ACC112 (cell line): ENCODE measurements around the gene EPHA4.
"Not testable (repeated sequence)": the region's sequence is repeated elsewhere in the genome, so short reads cannot be mapped to it uniquely, and the experiment has no call there.

Experiments used
- H2AFZ ChIP-seq: fragments of 200-600 bp; sonication (generic); one replicate; pipeline ENCODE4 v1.6.0; 2017; ENCODE audit warnings: antibody characterized with exemption, low read length; ENCODE audit not compliant: unreplicated experiment
- H3K27ac ChIP-seq: fragments of 200-600 bp; sonication (generic); 2 replicates; pipeline ENCODE4 v1.5.1; 2014; ENCODE audit warnings: low read depth, mild to moderate bottlenecking, antibody characterized with exemption, low read length, moderate library complexity
- H3K27me3 ChIP-seq: fragments of 200-600 bp; sonication (generic); 2 replicates; pipeline ENCODE4 v1.6.1; 2014; ENCODE audit warnings: mild to moderate bottlenecking, antibody characterized with exemption, low read length, moderate library complexity, mixed read lengths; ENCODE audit not compliant: insufficient read depth
- H3K36me3 ChIP-seq: fragments of 200-600 bp; sonication (generic); 2 replicates; pipeline ENCODE4 v1.6.1; 2016; ENCODE audit warnings: mild to moderate bottlenecking, antibody characterized with exemption, low read length, moderate library complexity, mixed read lengths; ENCODE audit not compliant: insufficient read depth
- H3K4me1 ChIP-seq: fragments of 200-600 bp; sonication (generic); one replicate; pipeline ENCODE4 v1.6.1; 2016; ENCODE audit warnings: low read length, mixed read lengths; ENCODE audit not compliant: insufficient read depth, unreplicated experiment, control insufficient read depth
- H3K4me3 ChIP-seq: fragments of 200-600 bp; sonication (generic); 2 replicates; pipeline ENCODE4 v1.5.1; 2014; ENCODE audit warnings: mild to moderate bottlenecking, low read depth, low read length
- H3K79me2 ChIP-seq: fragments of 200-600 bp; sonication (generic); one replicate; pipeline ENCODE4 v1.6.0; 2016; ENCODE audit warnings: low read length; ENCODE audit not compliant: control insufficient read depth, unreplicated experiment, insufficient read depth

EPHA4 gene

DNA sequence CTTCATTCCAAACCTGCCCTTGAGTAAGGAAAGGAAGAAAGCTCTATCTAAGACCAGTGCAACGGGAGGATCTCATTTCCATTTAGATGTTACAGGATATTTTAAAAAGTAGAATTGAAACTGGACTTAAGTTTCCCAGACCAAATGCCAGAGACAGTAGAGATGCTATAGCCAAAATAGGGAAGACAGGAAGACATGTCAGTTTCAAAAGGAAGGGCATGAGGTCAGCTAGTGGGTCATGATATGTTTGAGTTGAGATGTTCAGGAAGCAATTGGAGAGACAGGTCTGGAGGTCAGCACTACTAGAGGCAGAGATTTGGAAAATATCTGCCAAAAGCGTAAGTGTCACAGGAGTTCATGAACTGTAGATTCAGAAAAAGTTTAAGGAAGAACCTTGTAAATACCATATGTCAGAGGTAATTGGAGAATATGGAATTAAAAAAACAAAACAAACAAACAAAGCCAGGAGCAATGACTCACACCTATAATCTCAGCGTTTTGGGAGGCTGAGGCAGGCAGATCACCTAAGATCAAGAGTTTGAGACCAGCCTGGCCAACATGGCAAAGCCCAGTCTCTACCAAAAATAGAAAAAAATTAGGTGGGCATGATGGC, 50.8 kb downstream of the EPHA4 start:
- Histone ChIP-seq H3K36me3 (no peaks in the 10 kb centered on the region), H3K27ac (no peak overlapping the region), H3K4me3 (no peak overlapping the region), H2AFZ (no peak overlapping the region), H3K4me1 (peaks cover 15% of the 10 kb centered on the region), H3K27me3 (no peaks in the 10 kb centered on the region), H3K79me2 (no peaks in the 10 kb centered on the region)

DNA sequence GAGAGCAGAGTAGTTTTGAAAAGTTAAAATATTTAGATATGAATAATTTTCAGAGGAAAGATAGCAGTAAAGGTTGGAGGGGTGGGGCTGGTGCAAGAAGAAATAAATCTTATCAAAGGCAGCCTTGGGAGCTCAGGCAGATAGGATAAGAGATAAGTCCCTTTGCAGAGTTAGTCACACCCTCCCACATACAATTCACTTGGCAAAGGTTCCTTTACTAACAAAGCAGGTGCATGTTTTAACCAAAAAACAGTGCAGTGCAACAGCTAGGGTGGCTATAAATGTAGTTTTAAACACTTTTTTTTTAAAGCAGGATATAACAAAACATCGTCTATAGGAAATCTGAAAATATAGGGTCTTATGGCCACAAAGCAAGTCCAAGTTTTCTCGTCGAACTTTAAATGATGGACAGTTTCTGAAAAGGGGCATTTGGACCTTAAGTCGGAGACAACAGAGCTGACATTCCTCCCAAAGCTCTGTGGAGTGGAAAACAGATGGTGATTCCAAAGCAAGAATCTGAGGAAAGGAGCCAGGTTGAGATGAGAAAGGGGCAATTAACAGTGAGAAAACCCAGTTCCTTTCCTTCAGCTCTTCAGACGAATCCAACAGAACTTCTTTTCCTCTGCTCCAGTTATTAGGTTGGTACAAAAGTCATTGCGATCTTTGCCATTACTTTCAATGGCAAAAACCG, 53.0 kb downstream of the EPHA4 start:
- H3K4me3 ChIP-seq = no peak overlapping the region
- no peaks in the 10 kb centered on the region for H3K79me2 ChIP-seq
- no peak overlapping the region for H3K27ac ChIP-seq
- no peak overlapping the region for H2AFZ ChIP-seq
- H3K4me1 ChIP-seq = peaks cover 15% of the 10 kb centered on the region
- no peaks in the 10 kb centered on the region for H3K27me3 ChIP-seq
- H3K36me3 ChIP-seq = no peaks in the 10 kb centered on the region

DNA sequence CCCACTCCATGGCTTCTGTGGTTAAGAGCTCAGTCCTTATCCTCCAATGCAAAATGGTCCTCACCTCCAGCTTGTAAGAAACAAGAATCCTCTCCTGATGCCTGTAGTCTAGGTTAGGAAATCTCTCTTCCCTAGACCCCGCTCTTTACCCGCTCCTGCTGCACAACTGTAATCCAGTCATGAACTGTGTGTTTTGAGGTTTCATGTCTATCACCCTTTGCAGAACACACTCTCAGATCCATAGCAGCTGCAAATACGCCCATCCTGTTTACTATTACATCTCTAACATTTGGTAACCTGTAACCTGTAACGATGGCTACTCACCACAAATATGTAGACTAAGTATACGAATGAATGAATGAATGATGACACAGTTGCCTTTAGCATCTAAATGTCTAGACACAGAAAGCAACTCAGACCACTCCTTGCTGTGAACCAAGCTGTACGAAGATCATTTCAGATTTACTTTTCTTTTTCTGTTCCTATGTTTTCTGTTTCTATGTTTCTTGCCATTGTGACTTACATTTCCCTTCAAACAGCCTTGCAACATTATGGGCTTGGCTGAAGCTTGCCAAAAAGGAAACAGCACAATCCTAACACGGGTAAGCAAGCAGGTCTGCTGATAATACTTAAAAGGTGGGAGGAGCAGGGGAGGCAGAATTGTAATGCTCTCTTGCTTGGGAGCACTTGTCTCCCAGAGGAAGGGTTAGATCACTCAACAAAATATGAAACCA, 53.7 kb downstream of the EPHA4 start:
- Histone ChIP-seq H3K27ac (no peak overlapping the region), H2AFZ (no peak overlapping the region), H3K4me1 (peaks cover 15% of the 10 kb centered on the region), H3K36me3 (no peaks in the 10 kb centered on the region), H3K79me2 (no peaks in the 10 kb centered on the region), H3K4me3 (no peak overlapping the region), H3K27me3 (no peaks in the 10 kb centered on the region)

DNA sequence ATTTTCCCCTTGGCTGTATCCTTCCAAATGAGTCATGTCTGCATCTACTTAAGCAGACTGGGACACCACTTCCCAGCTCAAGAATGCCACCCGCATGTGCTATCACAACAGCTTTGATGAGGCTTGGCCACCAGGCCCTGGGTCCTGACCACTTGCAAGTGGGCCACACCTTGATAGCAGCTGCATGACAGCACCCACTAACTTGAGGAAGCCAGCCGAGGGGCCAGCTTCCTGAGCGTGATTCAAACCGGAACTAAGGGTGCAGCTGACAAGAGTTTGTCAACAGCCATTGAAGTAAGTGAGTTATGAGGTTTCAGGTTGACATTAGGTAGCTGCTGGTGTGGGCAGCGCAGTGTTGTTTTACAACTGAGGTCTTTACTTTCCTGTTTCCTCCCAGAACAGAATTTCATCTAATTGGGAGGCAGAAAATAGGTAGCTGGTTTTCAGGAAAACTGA, 54.4 kb downstream of the EPHA4 start:
- Histone ChIP-seq H3K27me3 (no peaks in the 10 kb centered on the region), H3K4me1 (peaks cover 15% of the 10 kb centered on the region), H3K79me2 (no peaks in the 10 kb centered on the region), H3K36me3 (no peaks in the 10 kb centered on the region), H3K27ac (no peak overlapping the region), H2AFZ (no peak overlapping the region), H3K4me3 (no peak overlapping the region)

DNA sequence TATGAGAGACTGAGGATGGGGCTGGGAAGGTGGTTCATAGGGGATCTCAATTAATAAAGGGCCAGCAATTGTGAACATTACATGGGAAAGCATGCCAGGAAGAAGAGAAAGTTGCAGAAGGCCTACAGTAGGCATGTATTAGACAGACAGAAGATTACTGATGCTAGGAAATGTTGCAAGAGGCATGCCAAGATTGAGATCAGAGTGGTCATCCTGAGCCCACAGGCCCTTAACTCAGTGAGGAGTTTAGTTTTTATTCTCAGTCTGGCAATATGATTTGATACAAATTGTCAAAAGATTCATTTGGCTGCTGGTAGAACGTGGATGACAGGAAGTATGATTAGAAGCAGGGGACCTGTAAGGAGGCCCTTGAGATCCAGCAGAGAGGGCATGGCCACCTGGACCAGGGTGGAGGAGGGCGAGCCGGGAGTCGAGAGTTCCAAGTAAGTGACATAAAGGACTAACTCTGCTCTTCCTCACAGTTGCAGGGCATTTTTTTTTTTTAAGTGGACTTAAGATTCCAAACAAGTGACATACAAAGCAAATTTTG, 54.9 kb downstream of the EPHA4 start:
- H3K4me3 ChIP-seq = no peak overlapping the region
- no peak overlapping the region for H3K27ac ChIP-seq
- no peaks in the 10 kb centered on the region for H3K36me3 ChIP-seq
- H2AFZ ChIP-seq = no peak overlapping the region
- H3K4me1 ChIP-seq = peaks cover 15% of the 10 kb centered on the region
- H3K79me2 ChIP-seq = no peaks in the 10 kb centered on the region
- no peaks in the 10 kb centered on the region for H3K27me3 ChIP-seq

DNA sequence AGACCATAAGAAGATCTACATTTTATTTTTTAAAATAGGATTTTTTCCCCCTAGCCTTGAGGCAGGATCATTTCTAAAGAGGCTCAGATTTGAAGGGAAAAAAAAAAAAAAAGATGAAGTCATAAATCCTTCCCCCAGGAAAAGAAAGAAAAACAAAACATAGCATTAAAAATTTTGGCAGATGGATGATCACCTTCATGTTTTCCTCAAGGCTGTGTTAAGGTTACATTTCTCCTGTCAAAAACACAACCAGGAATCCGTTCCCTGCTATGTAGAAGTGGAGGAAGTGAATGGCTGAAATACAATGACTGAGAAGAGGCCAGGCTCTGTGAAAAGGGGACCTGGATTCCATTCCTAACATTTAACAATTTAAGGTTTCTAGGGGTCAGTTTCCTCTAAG, 56.2 kb downstream of the EPHA4 start:
- H3K4me3 ChIP-seq = no peak overlapping the region
- H3K27me3 ChIP-seq = no peaks in the 10 kb centered on the region
- H2AFZ ChIP-seq = no peak overlapping the region
- H3K79me2 ChIP-seq = no peaks in the 10 kb centered on the region
- peaks cover 15% of the 10 kb centered on the region for H3K4me1 ChIP-seq
- no peaks in the 10 kb centered on the region for H3K36me3 ChIP-seq
- H3K27ac ChIP-seq = no peak overlapping the region

DNA sequence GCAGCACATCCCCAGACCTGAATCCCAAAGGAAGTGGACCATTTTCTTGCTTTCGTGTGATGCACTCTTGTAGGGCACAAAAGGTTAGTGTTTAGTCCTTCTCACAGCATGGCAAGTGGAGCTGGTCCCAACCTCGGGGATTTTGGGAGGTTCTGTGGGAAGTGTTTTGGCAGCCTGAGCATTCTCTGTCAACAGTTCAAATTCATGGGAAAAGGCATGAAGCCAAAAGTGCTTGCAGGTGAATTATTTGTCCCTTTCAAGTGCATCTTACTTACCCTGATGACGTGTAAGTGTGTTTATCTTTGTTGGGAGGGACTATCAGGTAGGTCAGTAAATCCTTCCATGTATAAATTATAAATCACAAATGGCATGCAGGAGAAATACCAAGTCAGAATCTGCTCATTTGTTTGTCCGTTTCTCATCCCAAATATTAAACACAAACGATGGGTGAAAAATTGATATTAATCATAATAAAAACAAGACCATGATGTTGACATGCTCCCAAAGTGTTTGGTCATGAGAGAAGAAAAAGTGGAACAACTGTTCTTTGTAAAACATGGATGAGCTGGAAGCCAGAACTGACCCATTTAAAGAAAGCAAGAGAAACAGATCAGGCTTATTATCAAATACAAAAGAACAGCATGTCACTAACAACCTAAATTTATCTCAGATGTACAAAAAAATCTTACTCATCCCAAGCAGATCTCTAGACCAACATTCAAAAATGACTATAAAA, 57.6 kb downstream of the EPHA4 start:
- Histone ChIP-seq H3K4me3 (no peak overlapping the region), H3K4me1 (peaks cover 15% of the 10 kb centered on the region), H2AFZ (no peak overlapping the region), H3K79me2 (no peaks in the 10 kb centered on the region), H3K36me3 (no peaks in the 10 kb centered on the region), H3K27ac (no peak overlapping the region), H3K27me3 (no peaks in the 10 kb centered on the region)

DNA sequence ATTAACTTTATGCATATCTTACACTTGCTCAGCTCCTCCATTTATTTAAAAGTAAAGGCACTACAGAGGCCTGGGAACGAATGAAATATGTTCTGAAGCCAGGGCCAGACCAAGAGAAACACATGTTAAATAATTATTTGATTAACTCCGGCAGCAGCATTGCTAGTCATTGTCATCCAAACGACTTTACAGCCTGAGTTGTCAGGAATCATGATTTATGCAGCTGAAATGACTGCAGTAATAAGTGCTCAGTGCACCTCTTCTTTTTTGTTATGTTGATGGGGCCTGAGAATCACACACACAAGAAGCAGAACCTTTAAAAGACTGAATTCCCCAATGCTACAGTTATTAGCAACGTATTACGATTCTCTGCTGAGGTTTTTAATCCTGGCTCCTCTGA, 58.9 kb downstream of the EPHA4 start:
- H3K4me3 ChIP-seq = no peak overlapping the region
- H3K27ac ChIP-seq = no peak overlapping the region
- H3K36me3 ChIP-seq = no peaks in the 10 kb centered on the region
- H3K27me3 ChIP-seq = no peaks in the 10 kb centered on the region
- H2AFZ ChIP-seq = no peak overlapping the region
- peaks cover 12% of the 10 kb centered on the region for H3K4me1 ChIP-seq
- H3K79me2 ChIP-seq = no peaks in the 10 kb centered on the region

DNA sequence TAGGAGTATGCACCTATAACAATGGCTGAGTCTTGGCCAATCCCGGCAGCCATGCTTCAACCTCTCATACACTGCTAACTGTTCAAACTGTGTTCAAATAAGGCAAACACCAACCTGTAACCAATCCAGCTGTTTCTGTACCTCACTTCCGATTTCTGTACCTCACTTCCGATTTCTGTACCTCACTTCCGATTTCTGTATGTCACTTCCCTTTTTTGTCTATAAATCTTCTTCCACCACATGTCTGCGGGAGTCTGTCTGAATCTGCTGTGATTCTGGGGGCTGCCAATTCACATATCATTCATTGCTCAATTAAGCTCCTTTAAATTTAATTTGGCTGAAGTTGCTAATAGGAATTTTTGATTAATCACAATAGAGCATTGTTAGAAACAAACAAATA, 60.8 kb downstream of the EPHA4 start:
- H3K4me1 ChIP-seq, H3K27ac ChIP-seq, H3K79me2 ChIP-seq, H3K36me3 ChIP-seq, H3K27me3 ChIP-seq, H2AFZ ChIP-seq, H3K4me3 ChIP-seq: not testable (repeated sequence)

DNA sequence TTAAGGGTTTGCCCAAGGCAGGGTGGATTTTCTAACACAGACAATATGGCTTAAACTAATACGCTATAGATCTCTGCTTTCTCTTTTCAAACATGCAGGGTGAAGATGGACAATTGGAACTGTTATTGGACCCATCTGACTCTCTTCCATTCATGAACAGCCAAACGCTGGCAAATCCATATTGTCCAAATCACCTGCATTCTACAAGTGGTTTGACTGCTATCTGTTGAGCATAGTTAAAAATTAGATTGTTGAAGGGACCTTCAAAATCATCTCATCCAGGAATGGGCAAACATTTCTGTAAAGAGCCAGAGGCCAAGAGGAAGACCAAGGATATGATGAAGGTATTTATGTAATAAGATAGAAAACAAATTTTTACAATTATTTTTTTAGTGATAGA, 65.6 kb downstream of the EPHA4 start:
- Histone ChIP-seq H2AFZ (no peak overlapping the region), H3K27ac (no peak overlapping the region), H3K27me3 (no peaks in the 10 kb centered on the region), H3K4me1 (peaks cover 21% of the 10 kb centered on the region), H3K79me2 (no peaks in the 10 kb centered on the region), H3K36me3 (no peaks in the 10 kb centered on the region), H3K4me3 (no peak overlapping the region)
